ENCODE results near the gene NPFFR2.

The NPFFR2 gene

DNA sequence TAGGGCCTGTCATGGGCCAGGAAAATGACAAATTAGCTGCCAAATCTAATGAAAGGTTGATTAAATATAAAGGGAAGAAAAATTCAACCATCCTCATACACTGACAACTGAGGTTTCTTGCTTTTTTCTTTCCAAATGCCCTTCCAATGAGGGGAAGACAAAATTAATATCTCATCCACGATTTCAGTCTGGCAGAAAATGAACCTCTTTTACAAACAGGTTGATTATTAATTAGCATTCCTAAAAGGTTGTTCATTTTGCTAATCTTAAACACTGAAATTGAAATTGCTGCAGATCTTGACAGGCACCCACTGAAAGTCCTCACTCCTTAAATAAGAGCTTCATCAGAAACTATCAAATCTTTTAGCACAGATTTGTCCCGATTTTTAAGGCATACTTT lies 45.5 kb downstream of the NPFFR2 start:
- TF ChIP-seq TAF1 (IDR thresholded peaks at IDR 0.05; ENCODE audit: borderline replicate concordance, insufficient read depth, low read length) (no peak), POLR2AphosphoS5 (IDR thresholded peaks at IDR 0.05; ENCODE audit: low read depth, low read length) (no peak), SIN3A (IDR thresholded peaks at IDR 0.05; ENCODE audit: borderline replicate concordance, insufficient read depth, low read length) (no peak), REST (IDR thresholded peaks at IDR 0.05; ENCODE audit: insufficient read depth in 1 of 2, low read depth in 2 of 2, low read length in 2 of 2) (no peak), FOXP2 (optimal IDR thresholded peaks at IDR 0.05; ENCODE audit: borderline replicate concordance, extremely low read depth, extremely low read length, insufficient read depth) (no peak)

- TF ChIP-seq POLR2AphosphoS5 (IDR thresholded peaks at IDR 0.05; ENCODE audit: low read depth, low read length) (no peak), SIN3A (IDR thresholded peaks at IDR 0.05; ENCODE audit: borderline replicate concordance, insufficient read depth, low read length) (no peak), REST (IDR thresholded peaks at IDR 0.05; ENCODE audit: insufficient read depth in 1 of 2, low read depth in 2 of 2, low read length in 2 of 2) (no peak), TAF1 (IDR thresholded peaks at IDR 0.05; ENCODE audit: borderline replicate concordance, insufficient read depth, low read length) (no peak), FOXP2 (optimal IDR thresholded peaks at IDR 0.05; ENCODE audit: borderline replicate concordance, extremely low read depth, extremely low read length, insufficient read depth) (no peak)
Observed at GRCh38 chr4:72084587-72085011, 52.8 kb downstream of the NPFFR2 start.

- TF ChIP-seq POLR2AphosphoS5 (IDR thresholded peaks at IDR 0.05; ENCODE audit: low read depth, low read length) (no peak), FOXP2 (optimal IDR thresholded peaks at IDR 0.05; ENCODE audit: borderline replicate concordance, extremely low read depth, extremely low read length, insufficient read depth) (no peak), REST (IDR thresholded peaks at IDR 0.05; ENCODE audit: insufficient read depth in 1 of 2, low read depth in 2 of 2, low read length in 2 of 2) (no peak), TAF1 (IDR thresholded peaks at IDR 0.05; ENCODE audit: borderline replicate concordance, insufficient read depth, low read length) (no peak), SIN3A (IDR thresholded peaks at IDR 0.05; ENCODE audit: borderline replicate concordance, insufficient read depth, low read length) (no peak)
Observed at GRCh38 chr4:72094059-72094797, 62.4 kb downstream of the NPFFR2 start.

- no peak for TF ChIP-seq FOXP2 (optimal IDR thresholded peaks at IDR 0.05; ENCODE audit: borderline replicate concordance, extremely low read depth, extremely low read length, insufficient read depth)
Observed at GRCh38 chr4:72107456-72107855, 75.7 kb downstream of the NPFFR2 start.

GRCh38 chr4:72109364-72109763 lies 77.6 kb downstream of the NPFFR2 start:
- no peak for TF ChIP-seq TAF1 (IDR thresholded peaks at IDR 0.05; ENCODE audit: borderline replicate concordance, insufficient read depth, low read length)
- no peak for TF ChIP-seq POLR2AphosphoS5 (IDR thresholded peaks at IDR 0.05; ENCODE audit: low read depth, low read length)
- no peak for TF ChIP-seq FOXP2 (optimal IDR thresholded peaks at IDR 0.05; ENCODE audit: borderline replicate concordance, extremely low read depth, extremely low read length, insufficient read depth)
- no peak for TF ChIP-seq REST (IDR thresholded peaks at IDR 0.05; ENCODE audit: insufficient read depth in 1 of 2, low read depth in 2 of 2, low read length in 2 of 2)
